Immature natural killer cell (primary cell): Measurements from ENCODE around the gene TMEM88. TPM values are rescaled to one million over a fixed set of nuclear protein-coding genes. Genes with fewer than 3 reads are reported as not detected.
"Not testable (repeated sequence)": the region's sequence is repeated elsewhere in the genome, so short reads cannot be mapped to it uniquely, and the experiment has no call there.

Source experiments
- DNase-seq, 3 donors: peaks; one replicate each; pipeline ENCODE4 v3.0.0; 2022; ENCODE audit warnings: mixed read lengths in 1 of 3
- H3K27ac Mint-ChIP-seq, 6 donors: one replicate each; pipeline ENCODE4 v1.8.0; 2020; ENCODE audit warnings: mixed read lengths in 6 of 6, mild to moderate bottlenecking in 5 of 6, inconsistent platforms in 4 of 6, moderate library complexity in 3 of 6
- H3K27me3 Mint-ChIP-seq, 3 donors: one replicate each; pipeline ENCODE4 v1.8.0; 2020 to 2021; ENCODE audit warnings: low read depth in 3 of 3, mild to moderate bottlenecking in 3 of 3, mixed read lengths in 3 of 3, moderate library complexity in 3 of 3, inconsistent platforms in 1 of 3
- H3K36me3 Mint-ChIP-seq, 3 donors: one replicate each; pipeline ENCODE4 v1.8.0; 2020; ENCODE audit warnings: mixed read lengths in 3 of 3, inconsistent platforms in 2 of 3, mild to moderate bottlenecking in 2 of 3
- H3K4me1 Mint-ChIP-seq, 2 donors: one replicate each; pipeline ENCODE4 v1.8.0; 2020; ENCODE audit warnings: inconsistent platforms in 2 of 2, mild to moderate bottlenecking in 2 of 2, mixed read lengths in 2 of 2, moderate library complexity in 1 of 2
- H3K4me3 Mint-ChIP-seq, 5 donors: one replicate each; pipeline ENCODE4 v1.8.0; 2020; ENCODE audit warnings: mild to moderate bottlenecking in 5 of 5, mixed read lengths in 5 of 5, inconsistent platforms in 3 of 5, moderate library complexity in 3 of 5
- H3K9me3 Mint-ChIP-seq, 6 donors: one replicate each; pipeline ENCODE4 v1.8.0; 2020; ENCODE audit warnings: mild to moderate bottlenecking in 6 of 6, mixed read lengths in 6 of 6, inconsistent platforms in 4 of 6, moderate library complexity in 3 of 6
- polyA plus RNA-seq, 3 donors: library from polyadenylated mRNA; unstranded; fragments of 300-500 nt; fragmentation: Illumina TruSeq; gene quantifications; one replicate each; pipeline ENCODE4 v1.2.3, GENCODE V29; 2021

The TMEM88 gene, protein sequence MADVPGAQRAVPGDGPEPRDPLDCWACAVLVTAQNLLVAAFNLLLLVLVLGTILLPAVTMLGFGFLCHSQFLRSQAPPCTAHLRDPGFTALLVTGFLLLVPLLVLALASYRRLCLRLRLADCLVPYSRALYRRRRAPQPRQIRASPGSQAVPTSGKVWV
- not detected for polyA plus RNA-seq

DNA sequence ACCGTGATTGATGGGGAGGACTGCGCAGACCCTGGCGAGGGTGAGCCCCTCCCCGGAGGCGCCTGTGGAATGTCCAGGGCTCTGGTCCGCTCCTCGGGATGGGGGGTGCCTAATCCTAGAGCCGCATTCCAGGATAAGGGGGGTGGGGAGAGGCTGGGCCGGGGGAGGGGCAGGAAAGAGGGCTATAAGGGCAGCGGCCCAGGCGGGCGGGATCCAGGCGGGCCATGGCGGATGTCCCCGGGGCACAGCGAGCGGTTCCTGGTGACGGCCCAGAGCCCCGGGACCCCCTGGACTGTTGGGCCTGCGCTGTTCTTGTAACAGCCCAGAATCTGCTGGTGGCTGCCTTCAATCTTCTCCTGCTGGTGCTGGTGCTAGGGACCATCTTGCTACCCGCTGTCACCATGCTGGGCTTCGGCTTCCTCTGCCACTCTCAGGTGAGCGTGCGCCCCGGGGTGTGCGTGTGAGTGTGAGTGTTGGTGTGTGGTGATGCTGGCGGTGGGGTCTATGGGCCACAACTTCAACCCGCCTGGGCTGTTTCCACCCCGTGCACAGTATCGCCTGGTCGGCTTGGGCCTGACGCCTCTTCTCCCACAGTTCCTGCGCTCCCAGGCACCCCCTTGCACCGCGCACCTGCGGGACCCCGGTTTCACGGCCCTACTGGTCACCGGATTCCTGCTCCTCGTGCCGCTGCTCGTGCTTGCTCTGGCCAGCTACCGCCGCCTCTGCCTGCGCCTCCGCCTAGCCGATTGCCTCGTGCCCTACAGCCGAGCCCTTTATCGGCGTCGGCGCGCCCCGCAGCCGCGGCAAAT is at the start of gene TMEM88:
Gene TMEM88 (plus strand): TSS at position 216 of the 809 bp plus-strand sequence. CDS start 9 bp downstream, at position 225.
- peak within 1 kb of the TSS in 2 of 6 donors; percentile 42 to 43 for H3K27ac Mint-ChIP-seq
- H3K4me3 Mint-ChIP-seq: peak within 1 kb of the TSS in 2 of 5 donors; percentile 29 to 35

DNA sequence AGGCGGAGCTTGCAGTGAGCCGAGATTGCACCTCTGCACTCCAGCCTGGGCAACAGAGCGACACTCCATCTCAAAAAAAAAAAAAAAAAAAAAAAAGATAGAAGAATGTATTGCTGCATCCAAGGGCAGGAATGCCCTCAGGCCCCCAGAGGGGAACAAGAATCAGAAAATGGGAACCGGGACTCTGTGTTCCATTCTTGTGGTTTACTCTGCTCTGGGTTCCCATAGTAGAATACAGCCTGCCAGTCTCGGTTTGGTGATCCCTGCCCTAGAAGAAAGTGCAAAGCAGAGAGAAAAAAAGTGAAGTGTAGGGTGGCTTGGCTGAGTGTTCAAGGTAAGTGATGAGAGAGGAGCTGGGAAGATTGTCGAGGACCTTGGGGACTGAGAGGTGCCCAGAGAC is 48.3 kb upstream of the TMEM88 start:
- Mint-ChIP-seq H3K27ac (no peak overlapping the region), H3K27me3 (peaks cover 5 to 13% (median 6%) of the 10 kb centered on the region in 3 donors), H3K4me1 (no peaks in the 10 kb centered on the region), H3K4me3 (no peak overlapping the region), H3K36me3 (peaks cover 0 to 3% (median 0%) of the 10 kb centered on the region in 3 donors), H3K9me3 (no peaks in the 10 kb centered on the region)
- DNase-seq: no peak

More for the DNA sequence above, at the start of gene TMEM88:
- Mint-ChIP-seq H3K27me3 (peaks cover 4 to 14% (median 11%) of the 10 kb centered on the region in 3 donors), H3K36me3 (peaks cover 0 to 4% (median 0%) of the 10 kb centered on the region in 3 donors), H3K4me1 (peaks cover 13 to 19% of the 10 kb centered on the region in 2 donors), H3K9me3 (peaks cover 0 to 1% (median 0%) of the 10 kb centered on the region in 6 donors)
- no peak for DNase-seq

DNA sequence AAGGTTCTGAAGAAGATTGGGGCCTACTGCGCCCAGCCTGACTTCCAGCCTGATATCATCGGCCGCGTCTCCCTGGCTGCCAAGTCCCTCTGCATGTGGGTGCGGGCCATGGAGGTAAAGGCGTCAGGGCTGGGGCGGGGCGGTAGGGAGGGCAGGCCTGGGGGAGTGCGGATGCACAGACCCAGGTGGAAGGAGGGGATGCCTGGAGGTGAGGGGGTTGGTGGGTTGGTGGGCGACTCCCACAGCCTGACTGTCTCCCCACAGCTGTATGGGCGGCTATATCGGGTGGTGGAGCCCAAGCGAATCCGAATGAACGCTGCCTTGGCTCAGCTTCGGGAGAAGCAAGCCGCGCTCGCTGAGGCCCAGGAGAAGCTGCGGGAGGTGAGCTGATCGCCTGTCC is 47.7 kb upstream of the TMEM88 start:
- Mint-ChIP-seq H3K4me1 (no peaks in the 10 kb centered on the region), H3K27me3 (peaks cover 5 to 11% (median 6%) of the 10 kb centered on the region in 3 donors), H3K36me3 (peaks cover 0 to 3% (median 0%) of the 10 kb centered on the region in 3 donors), H3K27ac (no peak overlapping the region), H3K9me3 (no peaks in the 10 kb centered on the region), H3K4me3 (no peak overlapping the region)
- no peak for DNase-seq

DNA sequence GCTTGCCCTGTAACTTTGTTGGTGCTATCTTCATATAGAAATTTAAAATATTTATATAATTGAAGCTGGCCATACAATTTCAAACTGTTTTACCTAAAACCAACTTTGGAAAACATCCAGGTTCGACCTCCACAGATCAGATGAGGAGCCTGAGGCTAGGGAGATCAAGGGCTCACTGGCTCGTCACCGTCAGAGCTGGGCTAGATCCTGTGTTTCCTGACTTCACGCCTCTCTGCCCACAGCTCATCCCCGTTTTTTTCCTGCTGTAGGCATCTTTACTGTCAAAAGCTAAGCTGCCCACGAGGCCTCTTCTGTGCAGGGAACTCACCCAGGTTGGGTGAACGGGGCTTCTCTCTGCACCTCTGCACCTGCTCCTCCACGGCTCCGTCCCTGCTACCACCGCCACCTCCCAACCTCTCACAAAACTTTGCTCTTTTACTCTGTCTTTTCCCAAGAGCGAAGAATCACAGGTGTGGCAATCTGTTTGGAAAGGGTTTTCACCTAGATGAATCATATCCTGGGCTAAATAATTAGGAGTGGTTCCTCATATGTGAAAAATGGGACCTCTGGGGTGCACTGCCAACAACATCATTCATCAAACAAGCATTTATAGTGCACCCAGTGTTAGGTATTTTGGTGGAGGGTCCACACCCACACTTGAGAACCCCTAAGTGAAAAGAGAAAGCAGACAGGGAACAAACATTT is 45.6 kb upstream of the TMEM88 start:
- Mint-ChIP-seq H3K27ac (no peak overlapping the region), H3K9me3 (no peaks in the 10 kb centered on the region)

GRCh38 chr17:7809791-7810343 is 45.0 kb upstream of the TMEM88 start:
- not testable (repeated sequence) for H3K9me3 Mint-ChIP-seq, H3K27ac Mint-ChIP-seq, H3K4me1 Mint-ChIP-seq, DNase-seq, H3K27me3 Mint-ChIP-seq, H3K4me3 Mint-ChIP-seq, H3K36me3 Mint-ChIP-seq

More for the DNA sequence above, 45.6 kb upstream of the TMEM88 start:
- no peaks in the 10 kb centered on the region for H3K4me1 Mint-ChIP-seq
- peaks cover 0 to 3% (median 0%) of the 10 kb centered on the region in 3 donors for H3K36me3 Mint-ChIP-seq
- no peak overlapping the region for H3K4me3 Mint-ChIP-seq
- DNase-seq: no peak
- peaks cover 3 to 5% (median 3%) of the 10 kb centered on the region in 3 donors for H3K27me3 Mint-ChIP-seq

DNA sequence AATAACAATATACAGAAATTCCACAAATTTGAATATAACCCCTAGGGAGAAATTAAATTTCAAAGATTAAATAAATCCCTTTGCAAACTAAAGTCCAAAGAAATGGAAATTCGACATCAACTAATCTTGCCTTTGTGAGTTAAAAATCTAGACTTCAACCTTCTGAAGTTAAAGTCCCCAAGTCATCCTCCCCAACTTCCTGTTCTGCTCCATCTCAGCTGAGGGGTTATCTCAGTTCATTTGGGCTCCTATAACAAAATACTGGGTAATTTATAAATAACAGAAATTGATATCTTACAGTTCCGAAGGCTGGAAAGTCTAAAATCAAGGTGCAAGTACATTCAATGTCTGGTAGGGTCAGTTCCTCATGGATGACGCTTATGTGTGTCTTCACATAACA is 43.6 kb upstream of the TMEM88 start:
- Mint-ChIP-seq H3K27ac (no peak overlapping the region), H3K9me3 (no peaks in the 10 kb centered on the region), H3K36me3 (no peaks in the 10 kb centered on the region), H3K27me3 (peaks cover 0 to 3% (median 3%) of the 10 kb centered on the region in 3 donors), H3K4me3 (no peak overlapping the region), H3K4me1 (no peaks in the 10 kb centered on the region)
- DNase-seq: no peak

GRCh38 chr17:7814969-7815368 is 39.9 kb upstream of the TMEM88 start:
- H3K4me3 Mint-ChIP-seq: no peak overlapping the region
- H3K9me3 Mint-ChIP-seq: no peaks in the 10 kb centered on the region
- no peaks in the 10 kb centered on the region for H3K36me3 Mint-ChIP-seq
- no peak for DNase-seq
- H3K27ac Mint-ChIP-seq: no peak overlapping the region
- H3K27me3 Mint-ChIP-seq: peaks cover 0 to 3% (median 0%) of the 10 kb centered on the region in 3 donors
- H3K4me1 Mint-ChIP-seq: no peaks in the 10 kb centered on the region

DNA sequence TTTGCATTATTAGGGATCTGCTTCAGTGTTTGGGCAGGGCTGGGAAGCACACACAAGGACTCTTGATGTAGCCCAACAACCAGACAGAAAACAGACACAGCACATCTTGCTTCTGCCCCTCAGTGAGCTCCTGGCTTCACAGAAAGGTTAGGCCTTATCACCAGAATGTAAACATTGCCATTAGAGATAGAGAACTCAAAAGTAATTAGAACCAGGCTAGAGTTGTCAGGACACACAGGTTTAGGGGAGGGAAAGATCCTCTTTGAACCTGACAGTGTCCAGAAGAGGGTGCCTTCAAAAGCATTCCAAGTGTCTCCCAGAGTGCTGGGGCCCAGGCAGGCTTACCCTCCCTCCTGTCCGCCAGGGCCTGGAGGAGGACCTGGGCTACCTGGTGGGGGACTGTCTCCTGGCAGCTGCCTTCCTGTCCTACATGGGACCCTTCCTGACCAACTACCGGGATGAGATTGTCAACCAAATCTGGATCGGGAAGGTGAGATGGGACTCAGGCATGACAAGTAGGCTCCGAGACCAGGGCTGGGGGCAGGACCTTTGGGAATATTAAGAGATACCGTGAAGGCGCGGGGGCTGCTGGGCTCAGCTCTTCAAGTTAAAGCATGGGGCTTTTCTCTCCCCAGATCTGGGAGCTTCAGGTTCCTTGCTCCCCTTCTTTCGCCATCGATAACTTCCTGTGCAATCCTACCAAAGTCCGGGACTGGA is 37.8 kb upstream of the TMEM88 start:
- DNase-seq: no peak
- peaks cover 0 to 1% (median 0%) of the 10 kb centered on the region in 6 donors for H3K9me3 Mint-ChIP-seq
- no peaks in the 10 kb centered on the region for H3K36me3 Mint-ChIP-seq
- no peak overlapping the region for H3K4me3 Mint-ChIP-seq
- no peaks in the 10 kb centered on the region for H3K4me1 Mint-ChIP-seq
- H3K27ac Mint-ChIP-seq: no peak overlapping the region
- H3K27me3 Mint-ChIP-seq: peaks cover 0 to 3% (median 3%) of the 10 kb centered on the region in 3 donors

DNA sequence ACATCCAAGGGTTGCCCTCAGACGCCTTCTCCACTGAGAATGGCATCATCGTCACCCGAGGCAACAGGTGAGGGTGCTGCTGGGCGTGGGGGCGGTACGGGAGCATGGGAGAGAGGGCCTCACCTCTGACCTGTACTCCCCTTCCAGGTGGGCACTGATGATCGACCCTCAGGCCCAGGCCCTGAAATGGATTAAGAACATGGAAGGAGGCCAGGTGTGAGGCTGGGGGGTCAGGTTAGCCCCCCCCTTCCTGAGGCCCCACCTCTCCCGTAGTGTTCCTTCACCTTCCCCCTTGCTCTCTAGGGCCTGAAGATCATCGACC is 37.3 kb upstream of the TMEM88 start:
- peaks cover 1 to 5% (median 3%) of the 10 kb centered on the region in 3 donors for H3K27me3 Mint-ChIP-seq
- no peak overlapping the region for H3K4me3 Mint-ChIP-seq
- DNase-seq: no peak
- H3K9me3 Mint-ChIP-seq: peaks cover 0 to 1% (median 0%) of the 10 kb centered on the region in 6 donors
- H3K36me3 Mint-ChIP-seq: no peaks in the 10 kb centered on the region
- H3K4me1 Mint-ChIP-seq: no peaks in the 10 kb centered on the region
- H3K27ac Mint-ChIP-seq: no peak overlapping the region

DNA sequence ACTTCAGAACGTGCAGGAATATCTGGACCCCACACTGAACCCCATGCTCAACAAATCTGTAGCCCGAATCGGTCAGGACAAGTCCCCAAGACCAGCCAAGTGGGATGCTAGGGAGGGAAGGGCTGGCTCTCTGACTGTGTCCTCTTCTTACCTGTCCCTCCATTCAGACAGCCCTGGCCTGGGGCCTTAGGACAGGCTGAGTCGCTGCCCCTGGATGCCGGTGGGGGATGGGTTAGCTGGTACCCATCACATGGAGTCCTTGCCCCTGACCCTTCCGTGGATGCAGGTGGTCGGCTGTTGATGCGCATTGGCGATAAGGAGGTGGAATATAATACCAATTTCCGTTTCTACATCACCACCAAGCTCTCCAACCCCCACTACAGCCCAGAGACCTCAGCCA is 36.8 kb upstream of the TMEM88 start:
- Mint-ChIP-seq H3K4me3 (no peak overlapping the region), H3K9me3 (peaks cover 0 to 1% (median 0%) of the 10 kb centered on the region in 6 donors), H3K36me3 (no peaks in the 10 kb centered on the region), H3K27me3 (peaks cover 2 to 5% (median 3%) of the 10 kb centered on the region in 3 donors), H3K4me1 (no peaks in the 10 kb centered on the region), H3K27ac (no peak overlapping the region)
- DNase-seq: no peak

GRCh38 chr17:7818746-7819645 is 35.9 kb upstream of the TMEM88 start:
- no peaks in the 10 kb centered on the region for H3K36me3 Mint-ChIP-seq
- H3K4me1 Mint-ChIP-seq: no peaks in the 10 kb centered on the region
- DNase-seq: no peak
- peaks cover 2 to 5% (median 3%) of the 10 kb centered on the region in 3 donors for H3K27me3 Mint-ChIP-seq
- no peak overlapping the region for H3K27ac Mint-ChIP-seq
- H3K4me3 Mint-ChIP-seq: no peak overlapping the region
- H3K9me3 Mint-ChIP-seq: peaks cover 0 to 1% (median 0%) of the 10 kb centered on the region in 6 donors

DNA sequence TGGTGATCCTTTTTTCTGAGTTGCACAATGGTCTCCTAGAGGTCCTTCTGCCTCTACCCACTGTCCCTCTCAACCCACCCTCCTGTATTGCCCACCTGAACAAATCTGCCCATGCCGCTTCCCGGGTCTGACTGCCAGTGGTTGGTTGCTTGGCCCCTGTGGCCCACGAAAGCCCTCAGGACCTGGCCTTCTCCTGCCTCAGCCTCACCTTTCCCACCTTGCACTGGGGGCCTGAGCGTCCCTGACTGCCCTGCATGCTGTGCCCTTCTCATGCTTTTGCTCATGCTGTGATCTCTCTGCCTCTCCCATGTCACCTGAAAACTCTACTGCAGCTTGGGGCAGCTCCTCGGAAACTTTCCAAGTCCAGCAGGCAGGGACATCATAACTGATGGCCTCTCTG is 34.6 kb upstream of the TMEM88 start:
- peaks cover 2 to 5% (median 3%) of the 10 kb centered on the region in 3 donors for H3K27me3 Mint-ChIP-seq
- no peaks in the 10 kb centered on the region for H3K36me3 Mint-ChIP-seq
- no peak overlapping the region for H3K27ac Mint-ChIP-seq
- H3K4me1 Mint-ChIP-seq: no peaks in the 10 kb centered on the region
- no peak for DNase-seq
- H3K4me3 Mint-ChIP-seq: no peak overlapping the region
- peaks cover 0 to 1% (median 0%) of the 10 kb centered on the region in 6 donors for H3K9me3 Mint-ChIP-seq
